Osteocyte (in vitro differentiated cells): ENCODE results near the gene AMOT. TPM values are rescaled to one million over a fixed set of nuclear protein-coding genes. Genes with fewer than 3 reads are reported as not detected.

Source experiments
- DNase-seq: peaks from one replicate; pipeline ENCODE4 v3.0.0; 2021; ENCODE audit warnings: mixed read lengths; ENCODE audit not compliant: unreplicated experiment; ENCODE audit errors: extremely low spot score
- H3K27ac Mint-ChIP-seq: one replicate; pipeline ENCODE4 v1.8.0; 2021; ENCODE audit warnings: mild to moderate bottlenecking, mixed read lengths; ENCODE audit not compliant: unreplicated experiment
- H3K27me3 Mint-ChIP-seq: one replicate; pipeline ENCODE4 v1.8.0; 2021; ENCODE audit warnings: mixed read lengths; ENCODE audit not compliant: unreplicated experiment
- H3K36me3 Mint-ChIP-seq: one replicate; pipeline ENCODE4 v1.8.0; 2021; ENCODE audit warnings: mixed read lengths; ENCODE audit not compliant: unreplicated experiment
- H3K4me1 Mint-ChIP-seq: one replicate; pipeline ENCODE4 v1.8.0; 2021; ENCODE audit warnings: mixed read lengths; ENCODE audit not compliant: unreplicated experiment
- H3K4me3 Mint-ChIP-seq: one replicate; pipeline ENCODE4 v1.8.0; 2021; ENCODE audit warnings: mild to moderate bottlenecking, moderate library complexity, mixed read lengths; ENCODE audit not compliant: unreplicated experiment
- H3K9me3 Mint-ChIP-seq: one replicate; pipeline ENCODE4 v1.8.0; 2021; ENCODE audit warnings: mixed read lengths; ENCODE audit not compliant: unreplicated experiment
- total RNA-seq: library from RNA; stranded (reverse); gene quantifications from 2 replicates; pipeline ENCODE4 v1.2.1, GENCODE V29; 2021
- TF ChIP-seq, protein P1 (sequence below): fragments of 200-600 bp; sonication (generic); IDR thresholded peaks from 2 replicates; pipeline ENCODE4 v1.5.0; 2021; ENCODE audit warnings: antibody characterized with exemption, mild to moderate bottlenecking, moderate library complexity

Gene AMOT
- total RNA-seq, 1 donor from 2014 or later: 7.2 TPM

DNA sequence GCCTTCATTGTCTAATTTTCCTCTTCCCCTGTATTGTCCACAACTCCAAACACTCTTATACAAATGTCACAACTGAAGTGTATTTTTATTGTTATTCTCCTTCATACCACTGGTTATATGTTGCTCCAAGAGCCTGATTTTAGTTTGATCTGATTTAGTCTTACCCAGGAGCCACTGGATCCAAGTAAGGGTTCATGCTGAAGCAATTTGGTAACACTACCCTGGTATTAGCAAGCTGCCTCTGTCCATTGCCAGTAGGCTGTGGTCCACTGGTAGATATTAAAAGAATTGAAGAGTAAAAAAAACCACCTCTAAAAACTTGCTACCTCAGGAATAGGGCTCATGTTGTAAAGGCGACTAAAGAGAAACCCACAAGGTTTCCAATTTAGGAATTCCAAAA is 41.2 kb downstream of the AMOT start:
- Mint-ChIP-seq H3K9me3 (peaks cover 4% of the 10 kb centered on the region), H3K4me1 (no peaks in the 10 kb centered on the region), H3K4me3 (no peak overlapping the region), H3K27me3 (no peaks in the 10 kb centered on the region), H3K27ac (no peak overlapping the region), H3K36me3 (peaks cover 2% of the 10 kb centered on the region)
- TF ChIP-seq, protein P1, sequence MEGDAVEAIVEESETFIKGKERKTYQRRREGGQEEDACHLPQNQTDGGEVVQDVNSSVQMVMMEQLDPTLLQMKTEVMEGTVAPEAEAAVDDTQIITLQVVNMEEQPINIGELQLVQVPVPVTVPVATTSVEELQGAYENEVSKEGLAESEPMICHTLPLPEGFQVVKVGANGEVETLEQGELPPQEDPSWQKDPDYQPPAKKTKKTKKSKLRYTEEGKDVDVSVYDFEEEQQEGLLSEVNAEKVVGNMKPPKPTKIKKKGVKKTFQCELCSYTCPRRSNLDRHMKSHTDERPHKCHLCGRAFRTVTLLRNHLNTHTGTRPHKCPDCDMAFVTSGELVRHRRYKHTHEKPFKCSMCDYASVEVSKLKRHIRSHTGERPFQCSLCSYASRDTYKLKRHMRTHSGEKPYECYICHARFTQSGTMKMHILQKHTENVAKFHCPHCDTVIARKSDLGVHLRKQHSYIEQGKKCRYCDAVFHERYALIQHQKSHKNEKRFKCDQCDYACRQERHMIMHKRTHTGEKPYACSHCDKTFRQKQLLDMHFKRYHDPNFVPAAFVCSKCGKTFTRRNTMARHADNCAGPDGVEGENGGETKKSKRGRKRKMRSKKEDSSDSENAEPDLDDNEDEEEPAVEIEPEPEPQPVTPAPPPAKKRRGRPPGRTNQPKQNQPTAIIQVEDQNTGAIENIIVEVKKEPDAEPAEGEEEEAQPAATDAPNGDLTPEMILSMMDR: no peak
- DNase-seq: no peak

DNA sequence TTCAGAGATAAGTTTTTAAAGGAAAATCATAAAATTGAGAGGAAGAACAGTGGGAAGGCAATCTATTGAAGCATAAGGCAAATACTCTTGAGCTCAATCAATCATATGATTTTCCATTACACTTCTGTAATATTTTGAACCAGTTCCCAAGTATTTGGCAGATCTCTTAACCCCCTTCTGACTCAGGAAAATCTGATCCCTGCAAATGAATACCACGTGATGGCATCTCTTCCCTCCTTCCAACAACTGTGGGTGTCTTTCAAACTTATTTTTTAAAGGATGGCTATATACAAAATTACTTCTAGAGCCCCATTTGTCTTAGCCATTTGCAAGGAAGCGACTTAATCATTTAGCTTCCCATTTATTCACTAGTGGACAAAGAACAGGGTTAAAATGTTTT is 41.9 kb downstream of the AMOT start:
- H3K9me3 Mint-ChIP-seq: peaks cover 4% of the 10 kb centered on the region
- TF ChIP-seq, protein P1: no peak
- no peaks in the 10 kb centered on the region for H3K4me1 Mint-ChIP-seq
- H3K27ac Mint-ChIP-seq: no peak overlapping the region
- no peak overlapping the region for H3K4me3 Mint-ChIP-seq
- H3K36me3 Mint-ChIP-seq: peaks cover 2% of the 10 kb centered on the region
- H3K27me3 Mint-ChIP-seq: no peaks in the 10 kb centered on the region
- DNase-seq: no peak

DNA sequence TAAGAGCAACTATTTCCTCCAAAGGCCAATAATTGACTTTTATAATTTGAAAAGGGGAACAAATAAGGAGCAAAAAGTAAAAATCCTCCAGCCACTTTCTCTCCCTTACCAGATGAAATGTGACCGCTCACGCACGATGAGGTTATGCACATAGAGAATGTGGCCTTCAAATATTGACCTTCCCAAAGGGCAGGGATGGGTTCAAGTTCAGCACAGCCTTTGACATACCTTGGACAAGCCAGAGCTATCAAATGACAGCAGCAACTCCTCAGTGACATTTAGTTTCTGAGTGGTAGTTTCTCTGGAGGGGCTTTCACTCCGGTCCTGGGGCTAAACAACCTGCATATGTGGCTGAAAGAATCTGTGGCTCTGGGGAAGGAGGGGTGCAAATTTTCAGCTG is 50.7 kb downstream of the AMOT start:
- Mint-ChIP-seq H3K4me1 (no peaks in the 10 kb centered on the region), H3K4me3 (no peak overlapping the region), H3K36me3 (peaks cover 4% of the 10 kb centered on the region), H3K27ac (no peak overlapping the region), H3K9me3 (no peaks in the 10 kb centered on the region), H3K27me3 (no peaks in the 10 kb centered on the region)
- no peak for DNase-seq
- TF ChIP-seq, protein P1: no peak

DNA sequence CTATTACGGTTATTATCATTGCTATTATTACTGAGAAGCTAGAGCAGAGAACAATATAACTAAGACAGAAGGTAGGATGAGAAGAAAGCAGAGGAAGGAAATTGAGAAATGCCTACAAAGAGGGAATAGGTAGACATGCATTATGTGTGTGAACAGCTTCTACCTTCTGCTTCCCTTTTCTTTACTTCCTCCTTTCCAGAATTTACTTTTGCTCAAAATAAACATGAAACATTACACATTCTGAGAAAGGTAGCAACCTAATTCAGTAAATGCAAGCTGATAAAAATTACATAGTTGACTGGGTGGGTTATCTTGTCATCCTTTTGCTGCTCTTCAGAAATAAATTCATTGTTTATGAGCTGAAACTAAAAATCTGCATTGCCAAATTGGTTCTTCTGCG is 54.6 kb downstream of the AMOT start:
- TF ChIP-seq, protein P1: no peak
- Mint-ChIP-seq H3K4me3 (no peak overlapping the region), H3K36me3 (peaks cover 10% of the 10 kb centered on the region), H3K27ac (no peak overlapping the region), H3K27me3 (no peaks in the 10 kb centered on the region), H3K9me3 (no peaks in the 10 kb centered on the region), H3K4me1 (no peaks in the 10 kb centered on the region)
- no peak for DNase-seq

DNA sequence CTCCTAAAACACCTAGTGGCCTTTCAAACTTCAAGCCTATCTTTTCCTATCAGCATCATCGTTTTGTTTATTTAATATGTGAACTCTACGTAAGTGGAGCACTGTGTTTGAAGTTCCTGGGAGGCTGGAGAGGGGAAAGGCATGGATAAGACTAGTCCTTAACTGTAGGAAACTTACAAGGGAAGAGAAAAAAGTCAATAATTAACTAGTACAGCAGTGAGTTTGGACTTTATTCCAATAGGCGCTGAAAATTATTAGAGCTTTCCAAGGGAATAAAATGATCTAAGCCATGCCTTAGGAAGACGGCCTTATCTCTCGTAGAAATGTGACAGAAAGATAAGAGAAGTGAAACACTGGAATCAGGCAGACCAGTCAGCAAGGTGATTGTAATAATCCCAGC is 55.3 kb downstream of the AMOT start:
- H3K4me1 Mint-ChIP-seq: no peaks in the 10 kb centered on the region
- TF ChIP-seq, protein P1: no peak
- no peak overlapping the region for H3K27ac Mint-ChIP-seq

More for the DNA sequence above, 55.3 kb downstream of the AMOT start:
- DNase-seq: no peak
- Mint-ChIP-seq H3K27me3 (no peaks in the 10 kb centered on the region), H3K36me3 (peaks cover 13% of the 10 kb centered on the region), H3K4me3 (no peak overlapping the region), H3K9me3 (no peaks in the 10 kb centered on the region)
